ENCODE measurements around the gene LIMA1.

- no peak for TF ChIP-seq RARB (CRISPR knock-in tag; IDR thresholded peaks at IDR 0.05)
- no peak for TF ChIP-seq SNAI2 (CRISPR knock-in tag; IDR thresholded peaks at IDR 0.05)
- TF ChIP-seq TOX (CRISPR knock-in tag; IDR thresholded peaks at IDR 0.05; ENCODE audit: borderline replicate concordance): no peak
- TF ChIP-seq ARNTL (CRISPR knock-in tag; IDR thresholded peaks at IDR 0.05; ENCODE audit: borderline replicate concordance, low read depth): no peak
- no peak for TF ChIP-seq ZFP3 (CRISPR knock-in tag; IDR thresholded peaks at IDR 0.05)
- TF ChIP-seq ZNF565 (CRISPR knock-in tag; conservative IDR thresholded peaks at IDR 0.05; ENCODE audit: low read depth): no peak
- TF ChIP-seq TCF4 (CRISPR knock-in tag; IDR thresholded peaks at IDR 0.05; ENCODE audit: borderline replicate concordance): no peak
- TF ChIP-seq, protein P1, sequence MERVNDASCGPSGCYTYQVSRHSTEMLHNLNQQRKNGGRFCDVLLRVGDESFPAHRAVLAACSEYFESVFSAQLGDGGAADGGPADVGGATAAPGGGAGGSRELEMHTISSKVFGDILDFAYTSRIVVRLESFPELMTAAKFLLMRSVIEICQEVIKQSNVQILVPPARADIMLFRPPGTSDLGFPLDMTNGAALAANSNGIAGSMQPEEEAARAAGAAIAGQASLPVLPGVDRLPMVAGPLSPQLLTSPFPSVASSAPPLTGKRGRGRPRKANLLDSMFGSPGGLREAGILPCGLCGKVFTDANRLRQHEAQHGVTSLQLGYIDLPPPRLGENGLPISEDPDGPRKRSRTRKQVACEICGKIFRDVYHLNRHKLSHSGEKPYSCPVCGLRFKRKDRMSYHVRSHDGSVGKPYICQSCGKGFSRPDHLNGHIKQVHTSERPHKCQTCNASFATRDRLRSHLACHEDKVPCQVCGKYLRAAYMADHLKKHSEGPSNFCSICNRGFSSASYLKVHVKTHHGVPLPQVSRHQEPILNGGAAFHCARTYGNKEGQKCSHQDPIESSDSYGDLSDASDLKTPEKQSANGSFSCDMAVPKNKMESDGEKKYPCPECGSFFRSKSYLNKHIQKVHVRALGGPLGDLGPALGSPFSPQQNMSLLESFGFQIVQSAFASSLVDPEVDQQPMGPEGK (CRISPR knock-in tag; IDR thresholded peaks at IDR 0.05; ENCODE audit: borderline replicate concordance): no peak
- TF ChIP-seq, protein P2, sequence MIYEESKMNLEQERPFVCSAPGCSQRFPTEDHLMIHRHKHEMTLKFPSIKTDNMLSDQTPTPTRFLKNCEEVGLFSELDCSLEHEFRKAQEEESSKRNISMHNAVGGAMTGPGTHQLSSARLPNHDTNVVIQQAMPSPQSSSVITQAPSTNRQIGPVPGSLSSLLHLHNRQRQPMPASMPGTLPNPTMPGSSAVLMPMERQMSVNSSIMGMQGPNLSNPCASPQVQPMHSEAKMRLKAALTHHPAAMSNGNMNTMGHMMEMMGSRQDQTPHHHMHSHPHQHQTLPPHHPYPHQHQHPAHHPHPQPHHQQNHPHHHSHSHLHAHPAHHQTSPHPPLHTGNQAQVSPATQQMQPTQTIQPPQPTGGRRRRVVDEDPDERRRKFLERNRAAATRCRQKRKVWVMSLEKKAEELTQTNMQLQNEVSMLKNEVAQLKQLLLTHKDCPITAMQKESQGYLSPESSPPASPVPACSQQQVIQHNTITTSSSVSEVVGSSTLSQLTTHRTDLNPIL (CRISPR knock-in tag; IDR thresholded peaks at IDR 0.05; ENCODE audit: low read depth): no peak
- TF ChIP-seq ZC3H10 (CRISPR knock-in tag; IDR thresholded peaks at IDR 0.05): no peak
- no peak for TF ChIP-seq CSRNP3 (CRISPR knock-in tag; IDR thresholded peaks at IDR 0.05)
- no peak for TF ChIP-seq OSR1 (CRISPR knock-in tag; IDR thresholded peaks at IDR 0.05)
- TF ChIP-seq GLIS3 (CRISPR knock-in tag; IDR thresholded peaks at IDR 0.05): no peak
Measured at GRCh38 chr12:50215033-50215432, 68.3 kb downstream of the LIMA1 start.
